GM18511 (cell line): ENCODE results near the gene DPEP2NB.
"Not testable (repeated sequence)": the region's sequence is repeated elsewhere in the genome, so short reads cannot be mapped to it uniquely, and the experiment has no call there.

Experiments used
- ATAC-seq: cut with Tn5 transposase; IDR thresholded peaks from one replicate; pipeline ENCODE4 v1.9.1; 2021; ENCODE audit warnings: mild to moderate bottlenecking, moderate library complexity; ENCODE audit not compliant: unreplicated experiment

The DPEP2NB gene

GRCh38 chr16:68015681-68016080 is at the start of gene DPEP2NB:
Gene DPEP2NB, minus strand, starts transcription at chr16:68015911. Its CDS starts 141 bp downstream, at chr16:68015770.
- no peak for ATAC-seq

GRCh38 chr16:68064791-68065365 is 49.2 kb upstream of the DPEP2NB start:
- no peak for ATAC-seq

- no peak for ATAC-seq
These were observed 47.2 kb upstream of the DPEP2NB start for GRCh38 chr16:68062910-68063393.

GRCh38 chr16:68061396-68061795 is 45.7 kb upstream of the DPEP2NB start:
- no peak for ATAC-seq

- ATAC-seq, result no peak
These were observed 44.1 kb upstream of the DPEP2NB start for GRCh38 chr16:68059804-68060203.

- ATAC-seq, result no peak
These were observed 39.7 kb upstream of the DPEP2NB start for GRCh38 chr16:68055395-68055794.

- ATAC-seq, result no peak
These were observed 33.7 kb upstream of the DPEP2NB start for GRCh38 chr16:68049449-68049848.

- no peak for ATAC-seq
These were observed 32.3 kb upstream of the DPEP2NB start for GRCh38 chr16:68047987-68048386.

GRCh38 chr16:68046106-68046505 is 30.4 kb upstream of the DPEP2NB start:
- no peak for ATAC-seq

GRCh38 chr16:68041783-68042182 is 26.1 kb upstream of the DPEP2NB start:
- ATAC-seq, result no peak

- ATAC-seq, result peak; percentile 80
These were observed 25.0 kb upstream of the DPEP2NB start for GRCh38 chr16:68040506-68041288.

GRCh38 chr16:68037841-68038597 is 22.3 kb upstream of the DPEP2NB start:
- ATAC-seq, result no peak

GRCh38 chr16:68035227-68035626 is 19.5 kb upstream of the DPEP2NB start:
- no peak for ATAC-seq

- no peak for ATAC-seq
These were observed 17.4 kb upstream of the DPEP2NB start for GRCh38 chr16:68033101-68033500.

GRCh38 chr16:68031951-68032350 is 16.2 kb upstream of the DPEP2NB start:
- no peak for ATAC-seq

- not testable (repeated sequence) for ATAC-seq
These were observed 14.4 kb upstream of the DPEP2NB start for GRCh38 chr16:68030108-68030507.

- no peak for ATAC-seq
These were observed 13.3 kb upstream of the DPEP2NB start for GRCh38 chr16:68028996-68029395.

- ATAC-seq, result peak; percentile 88
These were observed 7.2 kb upstream of the DPEP2NB start, which contains the start of the genes DDX28 and DUS2 for GRCh38 chr16:68022728-68023537. Gene DDX28, minus strand, starts transcription at chr16:68023232. Its CDS starts 30 bp downstream, at chr16:68023202. Gene DUS2, plus strand, starts transcription at chr16:68023284. Its CDS starts 14,740 bp downstream, at chr16:68038024.

GRCh38 chr16:68022278-68022727 is 6.6 kb upstream of the DPEP2NB start:
- no peak for ATAC-seq

GRCh38 chr16:68021490-68021889 is 5.8 kb upstream of the DPEP2NB start:
- ATAC-seq, result no peak
